Chondrocyte (in vitro differentiated cells): Measurements from ENCODE around the gene MPZL1. TPM values are rescaled to one million over a fixed set of nuclear protein-coding genes. Genes with fewer than 3 reads are reported as not detected.

Source experiments
- DNase-seq: peaks from one replicate; pipeline ENCODE4 v3.0.0; 2021; ENCODE audit warnings: mixed read lengths, low spot score
- H3K27ac Mint-ChIP-seq: one replicate; pipeline ENCODE4 v1.8.0; 2021; ENCODE audit warnings: mild to moderate bottlenecking, moderate library complexity, mixed read lengths; ENCODE audit not compliant: unreplicated experiment
- H3K27me3 Mint-ChIP-seq: 2 replicates; pipeline ENCODE4 v1.8.0; 2021; ENCODE audit warnings: low read depth, mixed read lengths
- H3K36me3 Mint-ChIP-seq: 2 replicates; pipeline ENCODE4 v1.8.0; 2021; ENCODE audit warnings: low read depth, mixed read lengths
- H3K4me1 Mint-ChIP-seq: 2 replicates; pipeline ENCODE4 v1.8.0; 2021; ENCODE audit warnings: low read depth, mild to moderate bottlenecking, mixed read lengths
- H3K4me3 Mint-ChIP-seq: one replicate; pipeline ENCODE4 v1.8.0; 2021; ENCODE audit warnings: mild to moderate bottlenecking, moderate library complexity, mixed read lengths; ENCODE audit not compliant: unreplicated experiment
- H3K9me3 Mint-ChIP-seq: 2 replicates; pipeline ENCODE4 v1.8.0; 2021; ENCODE audit warnings: low read depth, mixed read lengths
- CTCF ChIP-seq: fragments of 200-600 bp; sonication (generic); IDR thresholded peaks from 2 replicates; pipeline ENCODE4 v1.5.0; 2021; ENCODE audit warnings: antibody characterized with exemption, mild to moderate bottlenecking, moderate library complexity
- total RNA-seq: library from RNA; stranded (reverse); gene quantifications from 3 replicates; pipeline ENCODE4 v1.2.1, GENCODE V29; 2021

The MPZL1 gene
- total RNA-seq, 1 donor from 2014 or later = 198 TPM

- Mint-ChIP-seq H3K9me3 (no peaks in the 10 kb centered on the region), H3K4me1 (peaks cover 41% of the 10 kb centered on the region), H3K4me3 (no peak overlapping the region), H3K27me3 (no peaks in the 10 kb centered on the region), H3K27ac (no peak overlapping the region), H3K36me3 (peaks cover 19% of the 10 kb centered on the region)
- DNase-seq = no peak
- TF ChIP-seq CTCF = no peak
Measured at GRCh38 chr1:167764458-167765330, 42.9 kb downstream of the MPZL1 start.

- DNase-seq = no peak
- H3K27ac Mint-ChIP-seq = no peak overlapping the region
- no peaks in the 10 kb centered on the region for H3K27me3 Mint-ChIP-seq
- H3K36me3 Mint-ChIP-seq = peaks cover 27% of the 10 kb centered on the region
- H3K4me3 Mint-ChIP-seq = no peak overlapping the region
- peaks cover 37% of the 10 kb centered on the region for H3K4me1 Mint-ChIP-seq
- H3K9me3 Mint-ChIP-seq = no peaks in the 10 kb centered on the region
- no peak for TF ChIP-seq CTCF
Measured at GRCh38 chr1:167765496-167765895, 43.7 kb downstream of the MPZL1 start.

DNA sequence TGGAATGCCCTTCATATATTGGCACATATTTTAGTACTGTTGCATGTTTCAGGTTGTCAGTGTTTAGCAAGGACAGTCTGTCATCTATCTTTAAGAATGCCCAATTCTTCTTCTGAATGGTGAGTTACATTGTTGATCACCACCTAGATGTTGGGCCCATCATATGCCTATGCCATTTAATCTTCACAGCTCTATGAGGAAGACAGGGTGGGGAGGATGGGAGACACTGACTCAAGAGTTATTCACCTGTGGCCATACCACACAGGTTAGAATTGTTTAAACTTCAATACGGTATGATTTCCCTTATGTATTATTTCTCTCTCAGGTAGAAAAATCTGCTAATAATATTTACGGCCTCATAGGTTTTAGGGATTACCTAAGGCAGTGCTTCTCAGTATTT lies 44.8 kb downstream of the MPZL1 start:
- no peak for TF ChIP-seq CTCF
- H3K4me1 Mint-ChIP-seq = peaks cover 26% of the 10 kb centered on the region
- H3K36me3 Mint-ChIP-seq = peaks cover 33% of the 10 kb centered on the region
- no peaks in the 10 kb centered on the region for H3K9me3 Mint-ChIP-seq
- no peaks in the 10 kb centered on the region for H3K27me3 Mint-ChIP-seq
- H3K4me3 Mint-ChIP-seq = no peak overlapping the region
- H3K27ac Mint-ChIP-seq = no peak overlapping the region
- no peak for DNase-seq

- DNase-seq = no peak
- TF ChIP-seq CTCF = no peak
- no peak overlapping the region for H3K27ac Mint-ChIP-seq
- H3K9me3 Mint-ChIP-seq = no peaks in the 10 kb centered on the region
- H3K4me1 Mint-ChIP-seq = peaks cover 16% of the 10 kb centered on the region
- H3K27me3 Mint-ChIP-seq = no peaks in the 10 kb centered on the region
- H3K4me3 Mint-ChIP-seq = no peak overlapping the region
- H3K36me3 Mint-ChIP-seq = peaks cover 44% of the 10 kb centered on the region
Measured at GRCh38 chr1:167767761-167768160, 46.0 kb downstream of the MPZL1 start.

DNA sequence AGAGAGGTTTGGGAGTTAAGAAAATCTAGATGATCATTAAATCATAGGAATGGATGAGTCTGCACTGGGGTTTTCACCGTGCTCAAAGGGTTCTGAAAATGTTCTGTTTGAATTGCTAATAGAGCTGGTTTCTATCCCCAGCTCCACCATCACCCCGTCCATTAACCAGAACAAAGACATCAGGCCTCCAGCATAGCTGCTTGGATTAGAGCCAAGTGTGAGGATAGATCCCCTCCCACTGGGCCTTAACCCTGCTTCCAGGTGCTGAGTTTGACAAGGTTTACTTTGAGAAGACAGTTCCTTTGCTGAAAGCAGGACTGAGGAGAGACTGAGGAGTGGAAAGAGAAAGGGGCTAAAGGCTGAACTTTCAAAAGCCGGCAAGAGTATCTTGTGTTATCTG lies 48.3 kb downstream of the MPZL1 start:
- Mint-ChIP-seq H3K9me3 (no peaks in the 10 kb centered on the region), H3K36me3 (peaks cover 52% of the 10 kb centered on the region), H3K27me3 (no peaks in the 10 kb centered on the region), H3K4me3 (no peak overlapping the region), H3K27ac (no peak overlapping the region), H3K4me1 (peaks cover 14% of the 10 kb centered on the region)
- no peak for TF ChIP-seq CTCF
- DNase-seq = no peak
